Measurements from ENCODE around the gene FAM162B.
"Not testable (repeated sequence)": the region's sequence is repeated elsewhere in the genome, so short reads cannot be mapped to it uniquely, and the experiment has no call there.

Gene FAM162B

DNA sequence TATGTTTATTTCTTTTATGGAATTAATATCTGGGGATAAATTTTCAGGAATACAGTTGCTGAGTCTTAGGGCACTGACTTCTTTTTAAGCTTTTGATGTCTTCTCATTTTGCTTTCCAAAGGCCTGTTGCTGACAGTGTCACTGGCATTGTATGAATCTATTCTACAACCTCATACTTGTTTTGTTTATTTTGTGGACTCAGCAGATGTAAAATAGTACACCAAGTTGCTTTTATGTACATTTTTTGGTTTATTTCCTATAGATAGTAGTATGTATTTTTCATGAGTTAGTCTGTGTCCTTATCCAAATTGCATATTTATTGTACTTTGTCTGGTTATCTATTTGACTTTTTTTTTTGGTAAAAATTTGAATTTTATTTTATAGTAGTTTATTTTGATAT, 35.0 kb downstream of the FAM162B start:
- no peak for DNase-seq (ENCODE audit: extremely low read depth in 1 of 2, low read depth in 1 of 2)

DNA sequence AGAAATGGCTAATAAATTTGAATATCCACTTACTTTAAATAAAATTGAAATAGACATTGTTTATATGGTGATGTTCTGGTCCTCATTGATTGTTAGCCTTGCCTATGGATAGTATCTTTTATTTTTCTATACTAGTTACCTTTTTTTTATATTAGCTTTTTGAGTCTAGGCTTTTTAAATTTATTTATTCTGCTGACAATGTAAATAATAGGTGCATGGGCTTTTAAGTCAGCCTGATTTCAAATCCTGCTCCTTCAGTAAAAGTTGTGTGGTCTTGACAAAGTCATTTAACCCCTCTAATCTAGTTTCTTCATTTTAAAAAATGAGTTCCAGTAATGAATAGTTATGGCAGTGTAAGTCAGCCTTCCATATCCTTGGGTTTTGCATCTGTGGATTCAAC, 38.6 kb downstream of the FAM162B start:
- no peak for DNase-seq (ENCODE audit: extremely low read depth in 1 of 2, low read depth in 1 of 2)

DNA sequence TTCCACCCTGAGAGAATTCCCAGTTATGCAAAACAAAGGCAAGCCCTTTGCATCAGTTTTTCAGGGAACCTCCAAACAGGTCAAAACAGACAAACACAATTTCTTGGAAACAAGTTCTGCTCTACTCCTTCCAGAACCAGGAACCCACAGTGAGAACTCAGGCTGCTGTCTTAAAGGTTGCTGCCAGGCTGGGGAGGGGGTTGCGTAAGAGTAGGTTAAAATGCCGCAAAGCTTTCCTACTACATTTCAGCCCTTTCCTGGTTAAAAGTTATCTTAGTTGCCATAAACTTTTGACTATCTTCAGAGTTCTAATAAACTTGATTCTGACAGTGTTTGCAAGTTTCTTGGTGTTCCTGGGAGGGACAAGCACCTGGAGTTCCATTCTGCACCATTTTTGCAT, 50.8 kb downstream of the FAM162B start:
- DNase-seq (ENCODE audit: extremely low read depth in 1 of 2, low read depth in 1 of 2): no peak

DNA sequence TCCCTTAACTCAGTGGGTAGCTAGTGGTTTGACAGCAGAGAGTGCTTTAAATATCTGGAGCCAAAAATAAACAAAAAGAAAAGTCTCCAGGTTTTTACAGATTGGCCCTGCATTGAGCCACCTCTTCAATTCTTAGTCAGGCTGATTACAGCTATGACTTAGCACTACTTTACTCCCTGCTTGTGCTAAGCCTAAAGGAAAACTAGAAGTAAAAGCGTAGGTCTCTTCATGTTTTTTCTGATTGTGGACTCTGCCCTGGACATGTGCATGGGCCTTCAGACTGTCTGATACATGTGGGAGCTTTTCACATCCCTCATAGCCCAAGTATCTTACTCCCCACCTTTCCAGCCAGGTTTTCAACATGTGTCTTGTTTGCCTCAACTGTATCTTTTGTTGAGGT, 51.2 kb downstream of the FAM162B start:
- DNase-seq (ENCODE audit: extremely low read depth in 1 of 2, low read depth in 1 of 2): no peak

DNA sequence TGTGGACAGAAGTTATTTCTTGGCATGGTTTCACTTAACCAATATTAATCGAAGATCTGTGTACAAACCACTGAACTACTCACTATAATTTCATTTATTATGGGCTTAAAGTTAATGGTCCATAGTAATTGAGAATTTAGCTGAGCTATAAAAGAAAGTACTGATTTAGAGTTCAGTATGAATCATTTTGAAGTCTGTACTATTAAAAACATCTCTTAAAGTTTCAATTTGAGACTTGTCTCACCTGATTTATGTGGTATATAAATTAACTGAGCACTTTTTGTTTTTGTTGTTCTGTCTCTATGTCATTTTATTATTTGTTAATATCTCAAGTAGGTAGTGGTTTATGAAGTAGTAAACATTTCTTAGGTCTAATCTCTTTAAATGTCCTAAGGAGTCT, 59.6 kb downstream of the FAM162B start:
- DNase-seq (ENCODE audit: extremely low read depth in 1 of 2, low read depth in 1 of 2): no peak

DNA sequence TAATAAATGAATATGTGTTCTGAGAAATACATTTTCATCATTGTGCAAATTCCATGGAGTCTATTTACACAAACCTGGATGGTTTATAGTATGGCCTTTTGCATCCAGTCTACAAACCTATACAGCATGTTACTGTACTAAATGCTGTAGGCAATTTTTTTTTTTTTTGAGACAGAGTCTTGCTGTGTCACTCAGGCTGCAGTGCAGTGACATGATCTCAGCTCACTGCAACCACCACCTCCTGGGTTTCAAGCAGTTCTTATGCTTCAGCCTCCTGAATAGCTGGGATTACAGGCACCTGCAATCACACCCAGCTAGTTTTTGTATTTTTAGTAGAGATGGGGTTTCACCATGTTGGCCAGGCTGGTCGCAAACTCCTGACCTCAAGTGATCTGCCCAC, 61.6 kb downstream of the FAM162B start:
- DNase-seq (ENCODE audit: extremely low read depth in 1 of 2, low read depth in 1 of 2): not testable (repeated sequence)
